B cell (primary cell): ENCODE results near the gene DNAAF5. TPM values are rescaled to one million over a fixed set of nuclear protein-coding genes. Genes with fewer than 3 reads are reported as not detected.

Source experiments
- ATAC-seq: fragments of 200-7000 bp; cut with Tn5 transposase; one replicate; pipeline ENCODE4 v1.10.0; 2021; ENCODE audit warnings: low read depth, mild to moderate bottlenecking, moderate number of reproducible peaks, moderate library complexity
- CTCF ChIA-PET: fragments of 350-600 bp; sonication (Branson Sonifier 250); formaldehyde crosslinking; loops from one replicate; lab custom pipeline; 2021; ENCODE audit warnings: antibody characterized with exemption, inconsistent platforms; lab: Charles Lee
- POLR2A ChIA-PET: fragments of 350-600 bp; sonication (Branson Sonifier 250); formaldehyde crosslinking; loops from one replicate; lab custom pipeline; 2021; ENCODE audit warnings: antibody characterized with exemption; lab: Charles Lee
- DNase-seq: peaks from one replicate; pipeline ENCODE4 v3.0.0; 2013
- H2AFZ ChIP-seq: 2 replicates; pipeline ENCODE4 v1.6.1; 2012; ENCODE audit warnings: mild to moderate bottlenecking, low read depth, low read length; ENCODE audit not compliant: insufficient read depth, poor library complexity, severe bottlenecking
- H3K27ac ChIP-seq, 2 donors: 1 replicate in 1 of 2; 2 replicates in 1 of 2; pipeline ENCODE4 v1.5.1; 2012 to 2013; ENCODE audit warnings: low read length in 2 of 2, mild to moderate bottlenecking in 2 of 2, moderate library complexity in 1 of 2
- H3K27me3 ChIP-seq, 4 experiments: fragments of 200-600 bp in 1 of 4; sonication (generic) in 1 of 4; replicated peaks in 1 of 4; 1 replicate in 2 of 4; 2 replicates in 2 of 4; pipeline versions ENCODE4 v1.6.1 to v1.7.0; 2013 to 2016; ENCODE audit warnings: low read length in 3 of 4, mild to moderate bottlenecking in 2 of 4, mixed read lengths in 1 of 4, moderate library complexity in 1 of 4; ENCODE audit not compliant: insufficient read depth in 4 of 4, control insufficient read depth in 3 of 4; ENCODE audit errors: control extremely low read depth in 1 of 4
- H3K36me3 ChIP-seq, 2 experiments: replicated peaks in 1 of 2; 1 replicate in 1 of 2; 2 replicates in 1 of 2; pipeline versions ENCODE4 v1.6.1 to v1.7.1; 2013; ENCODE audit warnings: low read length in 1 of 2; ENCODE audit not compliant: insufficient read depth in 2 of 2, control insufficient read depth in 1 of 2; ENCODE audit errors: control extremely low read depth in 1 of 2, extremely low read depth in 1 of 2
- H3K4me1 ChIP-seq, 2 donors: fragments of 200-600 bp in 1 of 2; sonication (generic) in 1 of 2; 1 replicate in 1 of 2; 2 replicates in 1 of 2; pipeline versions ENCODE4 v1.5.1 to v1.6.1; 2013 to 2017; ENCODE audit warnings: low read length in 2 of 2; ENCODE audit not compliant: control insufficient read depth in 2 of 2, insufficient read depth in 2 of 2
- H3K4me2 ChIP-seq: replicated peaks from 2 replicates; pipeline ENCODE3; 2012; ENCODE audit warnings: mild to moderate bottlenecking, low read depth, low read length; ENCODE audit not compliant: poor library complexity, severe bottlenecking
- H3K4me3 ChIP-seq, 5 experiments: fragments of 200-600 bp in 1 of 5; sonication (generic) in 1 of 5; 1 replicate in 3 of 5; 2 replicates in 2 of 5; pipeline versions ENCODE4 v1.5.1 to v1.7.0; 2011 to 2016; ENCODE audit warnings: low read length in 4 of 5, mild to moderate bottlenecking in 4 of 5, low read depth in 2 of 5, control low read depth in 1 of 5, moderate library complexity in 1 of 5; ENCODE audit not compliant: insufficient read depth in 1 of 5; ENCODE audit errors: control extremely low read depth in 1 of 5, extremely low read depth in 1 of 5
- H3K79me2 ChIP-seq: fragments of 200-600 bp; sonication (generic); one replicate; pipeline ENCODE4 v1.6.0; 2016; ENCODE audit warnings: low read length; ENCODE audit not compliant: control insufficient read depth, insufficient read depth
- H3K9ac ChIP-seq: fragments of 200-600 bp; sonication (generic); 2 replicates; pipeline ENCODE4 v1.6.1; 2017; ENCODE audit warnings: mild to moderate bottlenecking, low read length, moderate library complexity
- H3K9me3 ChIP-seq, 3 donors: one replicate each; pipeline versions ENCODE4 v1.6.1 to v1.7.1; 2013; ENCODE audit warnings: low read length in 2 of 3; ENCODE audit not compliant: control insufficient read depth in 2 of 3, insufficient read depth in 1 of 3; ENCODE audit errors: control extremely low read depth in 1 of 3
- H4K20me1 ChIP-seq: 2 replicates; pipeline ENCODE4 v1.6.0; 2012; ENCODE audit warnings: mild to moderate bottlenecking, low read length; ENCODE audit not compliant: insufficient read depth, control insufficient read depth, poor library complexity, severe bottlenecking
- H3K27ac Mint-ChIP-seq: one replicate; pipeline ENCODE4 v1.8.0; 2021; ENCODE audit warnings: mixed read lengths
- H3K27me3 Mint-ChIP-seq: one replicate; pipeline ENCODE4 v1.8.0; 2021; ENCODE audit warnings: mixed read lengths
- H3K4me1 Mint-ChIP-seq: one replicate; pipeline ENCODE4 v1.8.0; 2021; ENCODE audit warnings: mixed read lengths
- H3K4me3 Mint-ChIP-seq: one replicate; pipeline ENCODE4 v1.8.0; 2021; ENCODE audit warnings: mixed read lengths
- H3K9me3 Mint-ChIP-seq: one replicate; pipeline ENCODE4 v1.8.0; 2022; ENCODE audit warnings: mixed read lengths; ENCODE audit not compliant: insufficient read depth
- EZH2 ChIP-seq: IDR thresholded peaks from 2 replicates; pipeline ENCODE4 v1.6.1; 2012; ENCODE audit warnings: borderline replicate concordance, low read depth, mild to moderate bottlenecking, moderate library complexity, low read length; ENCODE audit not compliant: insufficient read depth, poor library complexity, severe bottlenecking
- WGBS: methylation state at CpG from one replicate; pipeline ENCODE4 v1.1.5; 2013; ENCODE audit warnings: missing lambda C conversion rate; ENCODE audit not compliant: insufficient coverage; 5-methylcytosine and 5-hydroxymethylcytosine counted together
- intact Hi-C: fragments of 100-400 bp; cut with micrococcal nuclease; formaldehyde crosslinking; loops from one replicate; pipeline ENCODE4 v1.10.0; 2022
- polyA plus RNA-seq: library from polyadenylated mRNA; depleted of rRNA; stranded (reverse); fragments of >200 nt; gene quantifications from 2 replicates; pipeline ENCODE4 v1.2.3, GENCODE V29; 2012
- total RNA-seq, 2 donors: library from RNA; stranded (reverse); fragments of 120-200 nt in 1 of 2; gene quantifications; 1 replicate in 1 of 2; 2 replicates in 1 of 2; pipeline versions ENCODE4 v1.2.3 to v1.2.4, GENCODE V29; 2013 to 2022
- TF ChIP-seq, protein P1 (sequence below): fragments of 200-600 bp; IDR thresholded peaks from one replicate; pipeline ENCODE4 v1.8.0; 2022; ENCODE audit warnings: antibody characterized with exemption, mild to moderate bottlenecking

The DNAAF5 gene
- total and polyA plus RNA-seq, 2 donors (not counting 1 experiment from before 2014, with no cell fraction given), result 18.0 to 21.4 TPM

DNA sequence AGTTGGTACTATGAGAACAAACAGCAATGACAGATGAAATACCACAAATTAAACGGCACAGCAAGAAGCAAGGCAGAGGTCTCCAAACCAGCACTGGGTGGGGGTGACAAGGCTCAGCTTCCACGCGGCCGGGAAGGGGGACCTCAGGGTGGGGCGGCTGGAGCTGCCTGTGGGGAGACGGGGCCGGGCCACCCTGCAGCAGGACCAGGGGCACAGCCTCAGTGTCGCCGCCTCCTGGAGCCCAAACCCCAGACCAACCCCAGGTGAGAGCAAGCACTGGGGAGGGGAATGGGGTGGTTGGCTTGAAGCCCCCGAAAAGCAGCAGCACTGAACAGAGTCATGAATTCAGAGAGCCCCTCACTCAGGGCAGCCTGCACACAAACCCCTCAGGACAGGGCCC lies 49.9 kb downstream of the DNAAF5 start:
- H3K27ac Mint-ChIP-seq, result no peak overlapping the region
- CTCF ChIA-PET, result interaction anchor here (1.4 to 4.0 kb wide), 3 partner anchors 10 to 454 kb away, joined by 3 to 19 read pairs (median 3); no protein-coding TSS in a partner anchor

DNA sequence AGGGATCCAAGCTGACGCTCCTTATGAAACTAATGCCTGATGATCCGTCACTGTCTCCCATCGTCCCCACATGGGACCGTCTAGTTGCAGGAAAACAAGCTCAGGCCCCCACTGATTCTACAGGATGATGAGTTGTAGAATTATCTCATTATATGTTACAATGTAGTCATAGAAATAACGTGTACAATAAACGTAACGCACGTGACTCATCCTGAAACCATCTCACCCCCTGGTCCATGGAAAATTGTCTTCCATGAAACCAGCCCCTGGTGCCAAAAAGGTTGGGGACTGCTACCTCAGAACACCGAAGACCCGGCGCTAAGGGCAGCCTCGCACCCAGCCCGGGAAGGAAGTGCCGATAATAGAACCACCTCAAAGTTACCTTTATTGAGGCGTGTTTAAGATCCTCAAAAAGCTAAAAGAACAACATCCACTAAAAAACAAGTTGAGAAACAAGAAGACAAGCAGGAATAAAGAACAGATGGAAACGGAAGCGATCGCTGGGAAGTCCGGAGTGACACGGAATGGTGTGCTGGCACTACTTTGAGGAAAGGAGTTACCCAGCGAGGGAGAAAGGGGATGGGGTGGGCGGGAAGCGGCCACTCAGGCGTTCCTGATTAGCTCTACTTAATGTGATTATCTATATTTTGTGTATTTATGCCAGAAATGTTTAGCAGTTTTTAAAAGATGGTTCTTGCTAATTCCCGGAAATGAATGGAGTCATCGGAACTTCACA lies 50.7 kb downstream of the DNAAF5 start:
- no peaks in the 10 kb centered on the region for H3K4me1 ChIP-seq
- H3K9me3 ChIP-seq, result no peaks in the 10 kb centered on the region
- H3K4me3 ChIP-seq, result no peak overlapping the region
- Mint-ChIP-seq H3K9me3 (no peaks in the 10 kb centered on the region), H3K27ac (no peak overlapping the region), H3K27me3 (no peaks in the 10 kb centered on the region), H3K4me1 (no peaks in the 10 kb centered on the region), H3K4me3 (no peak overlapping the region)
- 98% methylated on average over 16 of the region's 26 CpGs for WGBS
- no peaks in the 10 kb centered on the region for H4K20me1 ChIP-seq
- no peaks in the 10 kb centered on the region for H3K79me2 ChIP-seq
- peaks cover 0 to 20% of the 10 kb centered on the region in 2 experiments for H3K36me3 ChIP-seq
- H3K9ac ChIP-seq, result no peak overlapping the region
- H3K27ac ChIP-seq, result no peak overlapping the region
- ATAC-seq (no peak), DNase-seq (no peak)
- TF ChIP-seq EZH2, result no peak
- TF ChIP-seq, protein P1, sequence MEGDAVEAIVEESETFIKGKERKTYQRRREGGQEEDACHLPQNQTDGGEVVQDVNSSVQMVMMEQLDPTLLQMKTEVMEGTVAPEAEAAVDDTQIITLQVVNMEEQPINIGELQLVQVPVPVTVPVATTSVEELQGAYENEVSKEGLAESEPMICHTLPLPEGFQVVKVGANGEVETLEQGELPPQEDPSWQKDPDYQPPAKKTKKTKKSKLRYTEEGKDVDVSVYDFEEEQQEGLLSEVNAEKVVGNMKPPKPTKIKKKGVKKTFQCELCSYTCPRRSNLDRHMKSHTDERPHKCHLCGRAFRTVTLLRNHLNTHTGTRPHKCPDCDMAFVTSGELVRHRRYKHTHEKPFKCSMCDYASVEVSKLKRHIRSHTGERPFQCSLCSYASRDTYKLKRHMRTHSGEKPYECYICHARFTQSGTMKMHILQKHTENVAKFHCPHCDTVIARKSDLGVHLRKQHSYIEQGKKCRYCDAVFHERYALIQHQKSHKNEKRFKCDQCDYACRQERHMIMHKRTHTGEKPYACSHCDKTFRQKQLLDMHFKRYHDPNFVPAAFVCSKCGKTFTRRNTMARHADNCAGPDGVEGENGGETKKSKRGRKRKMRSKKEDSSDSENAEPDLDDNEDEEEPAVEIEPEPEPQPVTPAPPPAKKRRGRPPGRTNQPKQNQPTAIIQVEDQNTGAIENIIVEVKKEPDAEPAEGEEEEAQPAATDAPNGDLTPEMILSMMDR, result no peak
- intact Hi-C loops, result no loop called here
- H2AFZ ChIP-seq, result no peak overlapping the region
- ChIA-PET POLR2A (no interaction called here), CTCF (interaction anchor here (1.4 kb wide), 1 partner anchor 9 kb away, joined by 3 read pairs; no protein-coding TSS in a partner anchor)
- H3K27me3 ChIP-seq, result no peaks in the 10 kb centered on the region
- H3K4me2 ChIP-seq, result no peak overlapping the region

More for the DNA sequence above, 49.9 kb downstream of the DNAAF5 start:
- intact Hi-C loops, result no loop called here
- Histone ChIP-seq H3K4me2 (no peak overlapping the region), H3K27ac (no peak overlapping the region), H2AFZ (no peak overlapping the region), H3K4me3 (no peak overlapping the region), H3K9me3 (no peaks in the 10 kb centered on the region), H3K4me1 (no peaks in the 10 kb centered on the region), H3K36me3 (peaks cover 0 to 22% of the 10 kb centered on the region in 2 experiments), H3K9ac (no peak overlapping the region), H3K79me2 (no peaks in the 10 kb centered on the region), H3K27me3 (no peaks in the 10 kb centered on the region), H4K20me1 (no peaks in the 10 kb centered on the region)
- POLR2A ChIA-PET, result no interaction called here
- H3K4me1 Mint-ChIP-seq, result no peaks in the 10 kb centered on the region
- no peak for TF ChIP-seq EZH2
- TF ChIP-seq, protein P1, result no peak
- 97% methylated on average over 4 of the region's 10 CpGs for WGBS
- no peaks in the 10 kb centered on the region for H3K9me3 Mint-ChIP-seq
- no peak overlapping the region for H3K4me3 Mint-ChIP-seq
- DNase-seq (no peak), ATAC-seq (no peak)
- H3K27me3 Mint-ChIP-seq, result no peaks in the 10 kb centered on the region
